Mucosa of descending colon (tissue), 3 donors: Measurements from ENCODE around the gene APOC3. TPM values are rescaled to one million over a fixed set of nuclear protein-coding genes. Genes with fewer than 3 reads are reported as not detected.

Experiments used
- ATAC-seq: fragments of 200-7000 bp; cut with Tn5 transposase; one replicate; pipeline ENCODE4 v1.9.1; 2020; ENCODE audit warnings: mild to moderate bottlenecking, moderate library complexity
- DNase-seq, 3 donors: peaks; one replicate each; pipeline ENCODE4 v3.0.0-alpha.2; 2020
- H3K36me3 ChIP-seq: fragments of 200-600 bp; one replicate; pipeline ENCODE4 v1.8.0; 2021; ENCODE audit warnings: low read depth, mild to moderate bottlenecking
- H3K4me1 ChIP-seq: fragments of 200-600 bp; one replicate; pipeline ENCODE4 v1.8.0; 2021; ENCODE audit warnings: low read depth, mild to moderate bottlenecking
- H3K4me3 ChIP-seq: fragments of 200-600 bp; one replicate; pipeline ENCODE4 v1.8.0; 2021; ENCODE audit warnings: mild to moderate bottlenecking
- H3K9me3 ChIP-seq: fragments of 200-600 bp; one replicate; pipeline ENCODE4 v1.8.0; 2021; ENCODE audit warnings: mild to moderate bottlenecking
- intact Hi-C, 2 donors: fragments of 100-400 bp; cut with DNase I in 1 of 2; cut with micrococcal nuclease in 1 of 2; formaldehyde crosslinking; loops; one replicate each; pipeline versions ENCODE4 v1.11.0 to v1.11.1; 2022; cut with DNase I, micrococcal nuclease
- long read RNA-seq, 2 donors: library from polyadenylated mRNA; unstranded; transcript quantifications; one replicate each; pipeline ENCODE4 v2.0.0, GENCODE V29; 2019 to 2021
- total RNA-seq, 3 donors: library from RNA; stranded (reverse); fragmentation: NEBNext Ultra II Directional in 2 of 3; extraction: Animal tissue kit (Norgen Biotek cat#: 25700) in 2 of 3; gene quantifications; one replicate each; pipeline versions ENCODE4 v1.2.1 to v1.2.4, GENCODE V29; 2021 to 2023
- TF ChIP-seq, protein P1 (sequence below): fragments of 200-600 bp; IDR thresholded peaks from one replicate; pipeline ENCODE4 v1.8.0; 2022; ENCODE audit warnings: antibody characterized with exemption, mild to moderate bottlenecking
- donor health status: DM: no; HTN: no; CAD: no; lungs with moderate emphysema.
- donor health status: DM: no; HTN: no; CAD: no.
- donor health status: DM: no; HTN: yes; CAD: no.

The APOC3 gene
- total RNA-seq, result under 1 TPM in 1 of 3 donors, not detected in 2; 0.60 TPM
- long read RNA-seq, donor 1, result 0 reads
- long read RNA-seq, donor 2, partial matches to known transcripts, result 0 of 2 reads
- long read RNA-seq, donor 2, other reads (novel, unspliced or antisense), result 1 of 2 reads

DNA sequence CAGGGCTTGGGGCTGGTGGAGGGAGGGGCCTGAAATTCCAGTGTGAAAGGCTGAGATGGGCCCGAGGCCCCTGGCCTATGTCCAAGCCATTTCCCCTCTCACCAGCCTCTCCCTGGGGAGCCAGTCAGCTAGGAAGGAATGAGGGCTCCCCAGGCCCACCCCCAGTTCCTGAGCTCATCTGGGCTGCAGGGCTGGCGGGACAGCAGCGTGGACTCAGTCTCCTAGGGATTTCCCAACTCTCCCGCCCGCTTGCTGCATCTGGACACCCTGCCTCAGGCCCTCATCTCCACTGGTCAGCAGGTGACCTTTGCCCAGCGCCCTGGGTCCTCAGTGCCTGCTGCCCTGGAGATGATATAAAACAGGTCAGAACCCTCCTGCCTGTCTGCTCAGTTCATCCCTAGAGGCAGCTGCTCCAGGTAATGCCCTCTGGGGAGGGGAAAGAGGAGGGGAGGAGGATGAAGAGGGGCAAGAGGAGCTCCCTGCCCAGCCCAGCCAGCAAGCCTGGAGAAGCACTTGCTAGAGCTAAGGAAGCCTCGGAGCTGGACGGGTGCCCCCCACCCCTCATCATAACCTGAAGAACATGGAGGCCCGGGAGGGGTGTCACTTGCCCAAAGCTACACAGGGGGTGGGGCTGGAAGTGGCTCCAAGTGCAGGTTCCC lies at the start of gene APOC3:
APOC3 (plus strand) TSS at position 383 of the 659 bp plus-strand sequence. CDS start 676 bp downstream, outside the sequence.
- intact Hi-C loops, result no loop called here
- ATAC-seq (peak; percentile 14), DNase-seq (no peak)
- H3K4me1 ChIP-seq, result no peaks in the 10 kb centered on the region
- no peaks in the 10 kb centered on the region for H3K9me3 ChIP-seq
- TF ChIP-seq, protein P1, sequence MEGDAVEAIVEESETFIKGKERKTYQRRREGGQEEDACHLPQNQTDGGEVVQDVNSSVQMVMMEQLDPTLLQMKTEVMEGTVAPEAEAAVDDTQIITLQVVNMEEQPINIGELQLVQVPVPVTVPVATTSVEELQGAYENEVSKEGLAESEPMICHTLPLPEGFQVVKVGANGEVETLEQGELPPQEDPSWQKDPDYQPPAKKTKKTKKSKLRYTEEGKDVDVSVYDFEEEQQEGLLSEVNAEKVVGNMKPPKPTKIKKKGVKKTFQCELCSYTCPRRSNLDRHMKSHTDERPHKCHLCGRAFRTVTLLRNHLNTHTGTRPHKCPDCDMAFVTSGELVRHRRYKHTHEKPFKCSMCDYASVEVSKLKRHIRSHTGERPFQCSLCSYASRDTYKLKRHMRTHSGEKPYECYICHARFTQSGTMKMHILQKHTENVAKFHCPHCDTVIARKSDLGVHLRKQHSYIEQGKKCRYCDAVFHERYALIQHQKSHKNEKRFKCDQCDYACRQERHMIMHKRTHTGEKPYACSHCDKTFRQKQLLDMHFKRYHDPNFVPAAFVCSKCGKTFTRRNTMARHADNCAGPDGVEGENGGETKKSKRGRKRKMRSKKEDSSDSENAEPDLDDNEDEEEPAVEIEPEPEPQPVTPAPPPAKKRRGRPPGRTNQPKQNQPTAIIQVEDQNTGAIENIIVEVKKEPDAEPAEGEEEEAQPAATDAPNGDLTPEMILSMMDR, result no peak
- H3K36me3 ChIP-seq, result no peaks in the 10 kb centered on the region
- H3K4me3 ChIP-seq, result no peak within 1 kb of the TSS

DNA sequence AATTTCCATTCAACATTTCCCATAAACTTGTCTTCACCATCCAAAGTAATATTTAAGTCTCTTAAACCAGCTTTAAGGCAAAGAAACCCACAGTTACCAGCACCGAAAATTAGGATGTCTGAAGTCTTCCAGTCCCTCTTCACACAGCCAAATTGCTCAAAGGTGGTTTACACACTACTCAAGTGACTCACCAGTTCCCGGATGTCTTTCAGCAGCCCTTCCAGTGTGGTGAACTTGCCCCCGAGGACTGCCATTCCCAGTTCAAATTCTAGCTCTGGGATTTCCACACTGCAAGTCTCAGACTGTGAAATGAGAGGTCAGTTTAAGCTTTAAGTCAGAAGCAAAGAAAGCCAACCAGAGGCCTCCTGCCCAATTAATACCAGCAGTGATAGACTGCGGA lies 47.0 kb upstream of the APOC3 start:
- H3K4me3 ChIP-seq, result no peak overlapping the region
- H3K36me3 ChIP-seq, result peaks cover 6% of the 10 kb centered on the region
- H3K4me1 ChIP-seq, result peaks cover 7% of the 10 kb centered on the region
- TF ChIP-seq, protein P1, result no peak
- DNase-seq (no peak), ATAC-seq (no peak)
- no peaks in the 10 kb centered on the region for H3K9me3 ChIP-seq
- intact Hi-C loops, result no loop called here

GRCh38 chr11:116786326-116786725 lies 43.4 kb upstream of the APOC3 start:
- Histone ChIP-seq H3K4me3 (no peak overlapping the region), H3K36me3 (no peaks in the 10 kb centered on the region)
- intact Hi-C loops, result no loop called here

DNA sequence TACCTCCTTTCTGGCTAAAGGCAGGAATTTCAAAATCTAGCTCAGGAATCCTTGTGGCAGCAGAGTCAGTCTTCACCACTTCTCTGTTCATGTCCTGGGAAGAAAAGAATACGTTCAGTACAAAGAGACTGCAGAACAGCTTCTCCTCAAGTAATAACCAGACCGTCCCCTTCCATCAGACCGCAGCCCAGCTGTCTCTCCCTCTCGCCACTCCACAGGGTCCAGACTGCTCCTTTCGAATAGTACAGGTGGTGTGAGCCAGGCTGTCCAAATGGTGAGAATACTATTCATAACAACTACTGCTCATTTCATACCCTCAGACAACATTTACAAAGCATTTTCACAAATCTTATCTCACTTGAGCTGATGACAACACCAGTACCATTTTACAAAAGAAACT lies 42.7 kb upstream of the APOC3 start:
- ATAC-seq, result no peak
- Histone ChIP-seq H3K4me1 (peaks cover 11% of the 10 kb centered on the region), H3K4me3 (no peak overlapping the region), H3K9me3 (no peaks in the 10 kb centered on the region), H3K36me3 (no peaks in the 10 kb centered on the region)
- no peak for DNase-seq
- TF ChIP-seq, protein P1, result no peak
- intact Hi-C loops, result no loop called here

More at GRCh38 chr11:116786326-116786725, 43.4 kb upstream of the APOC3 start:
- Histone ChIP-seq H3K9me3 (no peaks in the 10 kb centered on the region), H3K4me1 (peaks cover 9% of the 10 kb centered on the region)
- DNase-seq (no peak), ATAC-seq (no peak)
- TF ChIP-seq, protein P1, result no peak

- TF ChIP-seq, protein P1, result no peak
- H3K4me1 ChIP-seq, result peaks cover 11% of the 10 kb centered on the region
- ATAC-seq (peak; percentile 18), DNase-seq (no peak)
- peak overlapping the region; percentile 94 for H3K4me3 ChIP-seq
- intact Hi-C loops, result no loop called here
- no peaks in the 10 kb centered on the region for H3K36me3 ChIP-seq
- H3K9me3 ChIP-seq, result no peaks in the 10 kb centered on the region
Measured at GRCh38 chr11:116787436-116787785, 42.3 kb upstream of the APOC3 start.
